Renal cortex interstitium (tissue), 11 donors: ENCODE data around the gene KANK4. TPM values are rescaled to one million over a fixed set of nuclear protein-coding genes. Genes with fewer than 3 reads are reported as not detected.
A peak's percentile ranks its signal among the peaks of the same experiment; 100 is the strongest.

Source experiments
- DNase-seq, 11 donors: peaks; one replicate each; pipeline ENCODE4 v3.0.0-alpha.2; 2013; ENCODE audit warnings: low read depth in 9 of 11, low spot score in 4 of 11; ENCODE audit errors: extremely low read depth in 1 of 11
- polyA plus RNA-seq, 3 donors: library from polyadenylated mRNA; unstranded; fragments of 120-200 nt; gene quantifications; one replicate each; pipeline ENCODE4 v1.2.1, GENCODE V29; 2013; ENCODE audit not compliant: insufficient read length in 3 of 3

KANK4 gene
- polyA plus RNA-seq, 3 donors = 21.4 to 24.2 (median 22.0) TPM

DNA sequence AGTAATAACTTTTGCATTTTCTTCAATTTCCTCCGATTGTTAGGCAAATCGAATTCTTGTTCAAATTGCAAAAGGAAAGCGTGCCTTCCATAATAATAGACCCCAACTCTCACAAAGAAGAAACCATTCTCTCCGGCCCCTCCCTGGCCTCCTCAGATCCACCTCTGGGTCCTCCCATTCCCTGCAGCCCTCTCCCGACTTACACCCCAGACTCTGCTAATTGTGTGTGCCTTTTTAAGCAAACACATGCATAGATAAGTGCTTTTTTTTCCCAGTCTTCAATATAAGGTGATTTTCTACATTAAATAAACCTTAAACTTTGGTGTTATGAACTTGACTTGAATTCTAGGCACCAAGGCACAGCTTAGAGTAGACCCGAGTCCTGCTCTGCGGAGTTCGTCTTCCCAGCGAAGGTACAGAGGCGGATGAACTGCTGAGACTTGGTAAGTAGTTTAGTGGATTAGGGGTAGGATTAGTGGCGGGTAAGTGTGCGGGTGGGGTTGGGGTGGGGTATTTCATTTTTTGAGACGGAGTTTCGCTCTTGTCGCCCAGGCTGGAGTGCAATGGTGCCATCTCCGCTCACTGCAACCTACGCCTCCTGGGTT is 123.0 kb downstream of the KANK4 start:
- no peak for DNase-seq

DNA sequence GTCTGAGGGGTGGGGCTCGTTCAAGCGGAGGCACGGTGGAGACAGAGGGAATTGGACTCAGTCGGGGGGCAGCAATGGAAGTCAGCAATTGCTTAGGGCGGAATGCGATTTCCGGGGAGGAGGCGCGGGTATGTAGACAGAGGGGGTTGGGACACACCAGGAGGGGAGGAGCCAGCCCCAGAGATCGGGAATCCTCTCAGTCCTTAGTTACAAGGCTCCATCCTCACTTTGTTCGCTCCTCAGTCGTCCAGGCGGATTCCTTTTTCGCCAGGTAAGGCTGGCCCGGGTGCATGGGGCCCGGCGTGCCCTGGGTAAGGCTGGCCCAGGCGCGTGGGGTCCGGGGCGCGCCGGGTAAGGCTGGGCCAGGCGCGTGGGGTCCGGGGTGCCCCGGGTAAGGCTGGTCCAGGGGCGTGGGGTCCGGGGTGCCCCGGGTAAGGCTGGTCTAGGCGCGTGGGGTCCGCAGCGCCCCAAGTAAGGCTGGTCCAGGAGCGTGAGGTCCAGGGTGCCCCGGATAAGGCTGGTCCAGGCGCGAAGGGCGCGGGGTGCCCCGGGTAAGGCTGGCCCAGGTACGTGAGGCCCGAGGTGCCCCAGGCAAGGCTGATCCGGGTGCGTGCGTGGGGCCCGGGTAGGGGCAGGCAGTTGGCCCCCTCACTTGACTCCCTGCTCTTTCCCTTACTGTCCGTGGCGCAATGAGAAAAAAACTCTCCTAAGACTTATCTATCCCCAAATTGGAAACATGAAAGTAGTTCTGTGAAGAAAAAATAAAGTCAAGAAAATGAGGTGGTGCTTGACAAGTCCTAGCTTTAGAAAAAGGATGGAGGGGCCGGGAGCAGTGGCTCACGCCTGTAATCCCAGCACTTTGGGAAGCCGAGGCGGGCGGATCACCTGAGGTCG is 124.3 kb downstream of the KANK4 start, which contains the start of gene L1TD1:
Gene L1TD1 (plus strand): TSS at position 199 of the 894 bp plus-strand sequence. CDS start 11,780 bp downstream, outside the sequence.
- DNase-seq = peak in 4 of 11 donors; percentile 28 to 46 (median 36)

DNA sequence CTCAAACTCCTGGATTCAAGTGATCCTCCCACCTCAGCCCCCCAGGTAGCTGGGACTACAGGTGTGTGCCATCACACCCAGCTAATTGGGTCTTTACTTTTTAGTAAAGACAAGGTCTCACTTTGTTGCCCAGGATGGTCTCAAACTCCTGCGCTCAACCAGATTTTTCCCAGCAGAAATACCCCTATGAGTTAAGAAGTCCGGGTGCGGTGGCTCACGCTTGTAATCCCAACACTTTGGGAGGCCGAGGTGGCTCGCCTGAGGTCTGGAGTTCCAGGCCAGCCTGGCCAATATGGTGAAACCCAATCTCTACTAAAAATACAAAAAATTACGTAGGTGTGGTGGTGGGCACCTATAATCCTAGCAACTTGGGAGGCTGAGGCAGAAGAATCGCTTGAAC is 131.1 kb downstream of the KANK4 start:
- DNase-seq = no peak

DNA sequence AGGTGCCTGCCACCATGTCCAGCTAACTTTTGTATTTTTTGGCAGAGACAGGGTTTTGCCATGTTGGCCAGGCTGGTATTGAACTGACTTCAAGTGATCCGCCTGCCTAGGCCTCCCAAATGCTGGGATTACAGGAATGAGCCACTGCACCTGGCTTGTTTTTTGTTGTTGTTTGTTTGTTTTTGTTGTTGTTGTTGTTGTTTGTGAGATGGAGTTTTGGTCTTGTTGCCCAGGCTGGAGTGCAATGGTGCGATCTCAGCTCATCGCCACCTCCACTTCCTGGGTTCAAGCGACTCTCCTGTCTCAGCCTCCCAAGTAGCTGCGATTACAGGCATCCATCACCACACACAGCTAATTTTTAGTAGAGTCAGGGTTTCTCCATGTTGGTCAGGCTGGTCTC is 131.7 kb downstream of the KANK4 start:
- DNase-seq = no peak

Other genes starting within 250 kb of the KANK4 start
- gene L1TD1, start 124.6 kb downstream of the KANK4 start, polyA plus RNA-seq = 1 to 10 TPM; 3.7 to 5.2 (median 4.6) TPM
- 10 to 100 TPM; 59.6 to 85.5 (median 70.1) TPM for gene USP1, start 117.6 kb upstream of the KANK4 start, polyA plus RNA-seq